HG03354 (cell line): ENCODE results near the gene RABGEF1.
"Not testable (repeated sequence)": the region's sequence is repeated elsewhere in the genome, so short reads cannot be mapped to it uniquely, and the experiment has no call there.

Experiments
- ATAC-seq: cut with Tn5 transposase; IDR thresholded peaks from one replicate; pipeline ENCODE4 v1.9.1; 2021; ENCODE audit warnings: mild to moderate bottlenecking; ENCODE audit not compliant: unreplicated experiment, poor library complexity, severe bottlenecking

Gene RABGEF1

DNA sequence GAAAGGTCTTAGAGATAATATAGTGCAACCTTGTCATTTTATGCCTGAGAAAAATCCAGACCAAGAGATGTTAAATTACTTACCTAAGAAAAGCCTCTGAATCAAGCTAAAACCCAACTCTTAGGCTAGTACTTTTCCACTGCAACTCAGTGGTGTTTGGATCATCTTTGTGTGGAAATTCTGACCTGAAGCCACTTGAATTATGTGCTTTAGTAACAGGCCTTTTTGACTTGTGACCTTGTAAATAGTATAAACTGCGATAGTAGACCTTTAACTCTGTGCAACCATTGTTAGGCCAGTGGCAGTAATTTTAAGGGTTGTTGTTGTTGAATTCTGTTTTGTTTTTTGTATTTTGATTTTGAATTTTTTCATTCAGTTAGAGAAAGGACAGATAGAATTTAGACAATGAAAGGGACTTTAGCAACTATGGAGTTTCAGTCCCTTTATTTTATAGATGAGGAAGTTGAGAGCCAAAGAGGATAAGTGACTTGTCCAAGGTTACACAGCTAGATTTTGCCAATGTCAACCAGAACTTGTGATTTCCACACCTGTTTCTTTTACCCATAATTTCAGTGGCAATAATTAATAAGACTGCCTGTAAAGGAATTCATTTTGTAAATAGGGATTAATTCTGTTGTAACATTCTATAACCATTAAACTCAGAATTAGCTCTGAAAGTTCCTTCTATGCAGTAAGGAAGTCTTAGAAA lies 43.5 kb downstream of the RABGEF1 start:
- ATAC-seq, result not testable (repeated sequence)

DNA sequence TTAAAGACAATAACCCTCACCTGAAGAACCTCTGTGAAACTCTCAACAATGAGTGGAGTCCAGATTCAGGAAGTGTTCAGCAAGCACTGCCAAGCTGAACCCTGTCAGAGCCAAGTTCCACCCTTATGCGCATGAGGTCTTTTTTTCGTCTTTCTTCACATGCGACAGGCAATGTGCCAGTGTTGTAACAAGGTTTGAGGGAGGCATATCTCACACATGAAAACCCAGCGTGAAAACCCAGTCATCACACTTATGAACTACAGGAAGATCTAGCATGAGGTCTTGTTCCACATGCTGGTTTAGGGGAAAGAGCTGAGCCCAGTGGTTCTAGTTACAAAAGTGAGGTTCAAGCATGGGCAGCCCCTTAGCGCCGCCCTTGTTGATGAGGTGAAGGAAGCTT lies 49.7 kb downstream of the RABGEF1 start:
- ATAC-seq, result no peak

DNA sequence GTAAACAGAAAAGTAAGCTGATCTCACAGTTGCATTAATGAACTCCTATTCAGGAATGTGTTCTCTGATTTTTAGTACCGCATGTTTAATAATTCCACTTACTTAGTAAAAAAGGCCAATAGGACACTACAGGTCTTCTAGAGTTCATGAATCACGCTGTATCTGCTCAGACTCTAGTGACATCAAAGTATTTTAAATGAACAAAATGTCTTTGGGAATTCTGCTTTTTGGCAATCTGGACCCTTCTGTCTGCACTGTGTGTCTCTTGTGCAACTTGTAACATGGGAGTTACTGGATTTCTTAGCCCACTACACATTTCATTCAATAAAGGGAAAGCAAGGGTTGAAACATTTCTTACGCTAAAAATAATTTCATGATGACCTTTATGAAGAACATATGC lies 50.2 kb downstream of the RABGEF1 start:
- no peak for ATAC-seq

DNA sequence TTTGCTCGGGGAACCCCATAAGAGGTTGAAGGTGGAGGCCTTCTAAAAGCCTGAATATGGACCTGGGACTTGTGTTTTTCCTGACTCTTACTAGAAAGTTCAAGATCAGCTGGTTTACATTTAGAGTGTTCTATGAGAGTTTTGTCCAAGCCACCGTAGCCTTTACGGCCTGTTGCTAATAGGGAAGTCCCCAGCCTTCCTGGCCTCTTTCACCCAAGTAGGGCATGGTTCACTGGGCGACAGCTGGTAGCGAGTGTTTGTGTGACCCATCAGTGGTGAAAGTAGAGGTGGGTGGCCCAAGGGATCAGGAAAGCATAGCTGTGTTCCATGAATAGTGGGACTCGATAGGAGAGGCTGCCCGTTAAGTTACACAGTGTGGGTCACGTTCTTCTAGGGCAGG lies 60.1 kb downstream of the RABGEF1 start:
- ATAC-seq, result no peak

- ATAC-seq, result no peak
Measured at GRCh38 chr7:66804001-66804400, 63.5 kb downstream of the RABGEF1 start.

DNA sequence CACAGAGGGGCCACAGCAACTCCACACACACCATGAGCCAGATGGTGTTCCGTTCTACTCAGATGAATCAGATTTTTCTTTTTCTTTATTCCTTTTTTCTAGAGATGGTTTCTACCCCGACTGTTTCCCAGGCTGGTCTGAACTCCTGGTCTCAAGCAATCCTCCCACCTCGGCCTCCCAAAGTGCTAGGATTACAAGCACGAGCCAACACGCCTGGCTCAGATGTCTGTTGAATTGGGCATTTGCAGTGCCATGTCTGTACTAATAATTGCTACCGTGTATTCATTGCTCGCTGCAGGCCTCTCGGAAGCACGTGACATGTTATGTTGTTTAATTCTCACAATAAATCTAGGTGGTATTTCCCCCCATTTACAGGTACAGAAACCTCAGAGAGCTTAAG lies 67.2 kb downstream of the RABGEF1 start:
- ATAC-seq, result no peak

DNA sequence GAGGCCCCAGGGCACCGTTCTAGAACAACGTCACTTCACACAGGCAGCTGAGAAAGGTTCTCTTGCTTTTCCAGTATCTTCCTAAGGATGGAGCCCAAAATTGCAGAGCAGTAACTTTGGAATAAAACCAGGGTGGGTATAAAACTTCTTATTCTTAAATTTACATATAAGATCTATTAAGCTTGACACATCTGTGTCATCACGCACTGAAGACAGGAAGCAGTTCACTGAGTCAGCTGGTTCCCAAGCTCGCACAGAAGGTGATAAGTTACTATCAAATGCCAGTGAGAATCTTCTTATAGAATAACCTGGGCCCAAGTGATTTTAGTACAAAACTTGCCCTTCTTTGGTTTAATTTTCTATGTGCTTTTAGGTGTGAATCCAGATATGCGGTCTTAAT lies 70.2 kb downstream of the RABGEF1 start:
- ATAC-seq, result no peak

DNA sequence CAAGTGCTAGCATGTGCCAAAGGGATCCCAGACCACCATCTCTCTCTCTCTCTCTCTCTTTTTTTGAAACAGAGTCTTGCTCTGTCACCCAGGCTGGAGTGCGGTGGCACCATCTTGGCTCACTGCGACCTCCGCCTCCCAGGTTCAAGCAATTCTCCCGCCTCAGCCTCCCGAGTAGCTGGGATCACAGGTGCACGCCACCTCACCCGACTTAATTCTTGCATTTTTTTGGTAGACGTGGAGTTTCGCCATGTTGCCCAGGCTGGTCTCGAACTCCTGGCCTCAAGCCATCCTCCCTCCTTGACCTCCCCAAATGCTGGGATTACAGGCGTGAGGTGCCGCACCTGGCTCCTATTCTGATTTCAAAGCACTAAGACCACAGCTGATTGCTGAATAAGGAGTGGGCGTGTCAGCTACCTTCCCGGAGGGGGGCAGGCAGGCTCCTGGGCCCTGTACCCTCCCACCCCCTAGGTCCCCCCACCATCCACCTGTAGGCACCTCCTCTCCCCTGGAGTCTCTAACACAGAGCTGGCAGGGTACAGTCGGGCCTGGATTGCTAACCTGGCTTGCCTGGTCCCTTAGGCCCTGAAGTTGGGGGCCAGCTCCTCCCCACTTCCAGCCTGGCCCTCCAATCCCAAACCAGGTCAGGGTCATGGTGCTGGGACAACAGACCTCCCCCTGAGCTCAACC lies 74.8 kb downstream of the RABGEF1 start:
- not testable (repeated sequence) for ATAC-seq

DNA sequence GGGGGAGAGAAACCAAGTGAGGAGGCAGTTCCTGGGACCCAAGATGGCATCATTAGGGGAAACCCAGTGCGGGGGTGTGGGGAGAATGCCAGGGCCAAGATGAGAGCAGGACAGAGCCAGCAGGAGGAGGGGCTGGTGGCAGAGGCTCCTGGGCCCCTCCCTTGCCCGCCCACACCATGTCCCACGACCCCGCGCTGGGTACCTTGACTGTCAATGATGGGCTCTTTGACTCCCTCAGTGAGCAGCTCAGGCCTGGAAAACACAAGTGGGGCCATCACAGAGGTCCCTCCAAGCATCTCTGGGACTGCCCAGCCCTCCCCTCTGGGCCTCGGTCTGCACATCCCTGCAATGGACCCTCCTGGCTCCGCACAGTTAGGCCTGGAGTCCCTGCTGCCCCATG lies 75.4 kb downstream of the RABGEF1 start:
- ATAC-seq, result no peak

DNA sequence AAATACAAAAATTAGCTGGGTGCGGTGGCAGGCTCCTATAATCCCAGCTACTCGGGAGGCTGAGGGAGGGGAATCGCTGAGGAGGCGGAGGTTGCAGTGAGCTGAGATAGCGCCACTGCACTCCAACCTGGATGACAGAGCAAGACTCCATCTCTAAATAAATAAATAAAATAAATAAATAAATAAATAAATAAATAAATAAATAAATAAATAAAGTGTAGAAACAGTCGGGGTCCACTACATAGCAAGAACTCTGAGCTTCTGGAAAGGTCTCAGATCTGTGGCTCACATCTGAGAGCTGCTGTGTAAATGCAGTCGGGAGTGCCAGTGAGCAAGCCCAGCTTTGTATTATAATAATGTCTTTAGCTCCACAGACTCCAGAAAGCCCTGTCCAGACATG lies 76.1 kb downstream of the RABGEF1 start:
- not testable (repeated sequence) for ATAC-seq

DNA sequence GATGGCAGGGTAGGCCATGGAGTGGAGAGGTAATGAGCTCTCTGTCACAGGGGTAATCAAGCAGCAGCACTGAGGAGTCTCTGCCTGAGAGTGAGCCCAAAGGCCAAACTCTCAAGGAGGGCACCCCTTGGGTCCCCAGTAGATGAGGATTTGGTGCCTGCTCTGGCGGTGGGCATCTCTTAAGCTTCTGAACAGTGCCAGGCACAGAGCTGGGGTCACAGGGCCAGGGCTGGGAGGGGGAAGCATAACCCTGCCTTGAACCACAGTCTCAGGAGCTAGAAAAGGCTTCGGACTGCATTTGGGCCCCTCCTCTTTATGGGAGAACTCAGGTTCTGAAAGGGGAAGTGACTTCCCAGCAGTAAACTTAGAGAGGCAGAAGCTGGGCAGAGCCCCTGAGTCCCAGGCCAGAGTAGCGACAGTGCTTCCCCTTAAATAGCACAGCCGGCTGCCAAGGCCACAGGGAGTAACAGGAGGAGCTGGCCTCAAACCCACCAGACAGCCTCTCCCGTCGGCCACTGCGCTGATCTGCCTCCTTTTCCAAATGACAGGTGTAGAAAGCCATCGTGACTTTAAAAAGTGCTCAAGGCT lies 76.8 kb downstream of the RABGEF1 start:
- ATAC-seq, result not testable (repeated sequence)

DNA sequence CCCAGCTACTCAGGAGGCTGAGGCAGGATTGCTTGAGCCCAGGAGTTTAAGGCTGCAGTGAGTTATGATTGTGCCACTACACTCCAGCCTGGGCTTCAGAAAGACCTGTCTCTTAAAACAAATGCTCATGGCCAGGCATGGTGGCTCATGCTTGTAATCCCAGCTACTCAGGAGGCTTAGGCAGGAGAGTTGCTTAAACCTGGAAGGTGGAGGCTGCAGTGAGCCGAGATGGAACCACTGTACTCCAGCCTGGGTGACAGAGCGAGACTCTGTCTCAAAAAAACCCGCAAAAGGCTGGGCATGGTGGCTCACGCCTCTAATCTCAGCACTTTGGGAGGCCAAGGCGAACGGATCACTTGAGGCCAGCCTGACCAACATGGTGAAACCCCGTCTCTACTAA lies 77.4 kb downstream of the RABGEF1 start:
- ATAC-seq, result not testable (repeated sequence)

DNA sequence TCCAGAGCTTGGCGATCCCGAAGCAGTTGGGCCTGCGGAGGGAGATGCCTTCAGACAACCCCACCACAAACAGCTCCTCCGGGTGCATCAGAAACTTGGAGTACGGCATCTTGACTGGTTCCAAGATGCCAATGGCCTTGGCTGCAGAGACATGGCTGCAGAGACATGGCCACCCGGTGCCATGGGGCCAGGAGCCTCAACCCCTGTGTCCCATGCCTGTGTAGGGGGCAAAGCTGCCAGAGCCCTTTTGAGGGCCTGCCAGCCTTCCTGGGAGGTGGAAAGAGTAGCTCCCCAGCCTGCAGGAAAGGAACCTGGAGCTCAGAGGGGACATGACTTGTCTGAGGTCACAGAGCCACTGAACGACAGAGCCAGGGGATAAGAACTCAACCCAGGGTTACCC lies 83.5 kb downstream of the RABGEF1 start:
- ATAC-seq, result no peak

DNA sequence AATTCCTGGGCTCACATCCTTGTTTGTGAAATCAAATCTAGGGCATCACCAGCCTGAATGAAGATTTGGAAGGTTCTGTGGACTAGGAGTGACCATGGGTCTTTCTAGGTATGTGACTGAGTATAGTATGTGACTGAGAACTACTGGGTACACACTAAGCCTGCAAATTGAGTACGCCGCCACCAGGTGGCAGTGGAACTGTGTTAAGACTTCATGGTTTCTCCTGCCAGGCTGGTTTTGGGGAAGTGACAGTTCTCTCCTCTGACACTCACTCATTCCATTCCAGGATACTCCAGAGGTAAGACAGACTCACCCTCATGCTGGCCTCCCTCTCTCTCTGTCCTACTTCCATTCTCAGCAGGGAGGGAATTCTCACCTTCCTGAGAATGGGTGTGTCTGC lies 85.0 kb downstream of the RABGEF1 start:
- ATAC-seq, result not testable (repeated sequence)

DNA sequence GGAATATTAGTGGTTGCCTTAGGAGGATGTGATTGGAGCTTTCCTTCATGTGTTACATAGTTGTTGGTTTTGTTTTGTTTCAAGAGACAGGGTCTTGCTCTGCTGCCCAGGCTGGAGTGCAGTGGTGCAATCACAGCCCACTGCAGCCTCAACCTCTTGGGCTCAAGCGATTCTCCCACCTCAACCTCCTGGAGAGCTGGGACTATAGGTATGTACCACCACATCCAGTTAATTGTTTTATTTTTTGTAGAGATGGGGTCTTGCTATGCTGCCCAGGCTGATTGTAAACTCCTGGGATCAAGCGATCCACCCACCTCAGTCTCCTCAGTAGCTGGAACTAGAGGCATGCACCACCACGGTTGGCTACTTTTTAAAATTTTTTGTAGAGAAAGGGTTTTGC lies 86.1 kb downstream of the RABGEF1 start:
- no peak for ATAC-seq

DNA sequence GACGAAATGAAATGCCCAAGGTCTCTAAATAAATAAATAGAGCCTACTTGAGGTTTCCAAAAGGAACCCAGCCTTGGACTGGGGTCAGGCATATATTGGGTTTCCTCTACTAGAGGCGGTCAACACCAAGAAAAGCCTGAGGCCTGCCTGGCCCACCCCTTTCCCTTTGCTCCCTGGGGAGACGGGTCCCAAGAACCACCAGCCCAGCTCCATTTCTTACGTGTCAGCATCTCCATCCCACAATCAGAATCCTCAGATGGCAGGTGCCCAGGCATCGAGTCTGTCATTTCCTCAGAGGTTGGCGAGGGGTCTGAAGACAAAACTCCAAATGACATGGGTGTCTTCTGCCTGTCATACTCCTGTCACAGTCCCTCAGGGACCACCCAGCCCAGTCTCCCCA lies 90.4 kb downstream of the RABGEF1 start:
- not testable (repeated sequence) for ATAC-seq

- no peak for ATAC-seq
Measured at GRCh38 chr7:66832531-66833351, 92.2 kb downstream of the RABGEF1 start.

GRCh38 chr7:66837007-66837406 lies 96.5 kb downstream of the RABGEF1 start:
- no peak for ATAC-seq

GRCh38 chr7:66837661-66838060 lies 97.1 kb downstream of the RABGEF1 start:
- no peak for ATAC-seq

GRCh38 chr7:66839814-66840213 lies 99.3 kb downstream of the RABGEF1 start:
- ATAC-seq, result no peak
